ENCODE measurements around the gene PLCB1.
"Not testable (repeated sequence)": the region's sequence is repeated elsewhere in the genome, so short reads cannot be mapped to it uniquely, and the experiment has no call there.

The PLCB1 gene

DNA sequence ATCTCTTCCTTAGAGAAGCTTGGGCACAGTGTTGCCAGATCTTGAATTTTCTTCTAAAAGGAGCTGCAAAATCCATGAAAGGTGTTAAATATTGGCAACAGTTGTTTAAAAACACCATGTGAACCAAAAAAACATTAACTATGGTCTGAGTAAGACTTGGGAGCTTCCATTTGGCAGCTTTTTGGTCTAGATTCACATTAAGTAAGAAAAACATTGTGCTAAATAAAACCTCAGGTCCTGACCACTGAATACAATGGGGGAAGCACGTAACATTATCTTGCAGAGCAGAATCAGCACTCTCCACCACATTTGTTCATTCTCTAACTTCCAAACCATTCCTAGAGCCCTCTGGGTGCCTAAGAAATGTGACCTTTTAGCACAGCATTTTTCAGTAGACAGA lies 499.2 kb downstream of the PLCB1 start:
- no peak for FAIRE-seq

- FAIRE-seq = no peak
These were observed 501.3 kb downstream of the PLCB1 start for GRCh38 chr20:8633366-8633765.

- no peak for FAIRE-seq
These were observed 503.0 kb downstream of the PLCB1 start for GRCh38 chr20:8635048-8635572.

DNA sequence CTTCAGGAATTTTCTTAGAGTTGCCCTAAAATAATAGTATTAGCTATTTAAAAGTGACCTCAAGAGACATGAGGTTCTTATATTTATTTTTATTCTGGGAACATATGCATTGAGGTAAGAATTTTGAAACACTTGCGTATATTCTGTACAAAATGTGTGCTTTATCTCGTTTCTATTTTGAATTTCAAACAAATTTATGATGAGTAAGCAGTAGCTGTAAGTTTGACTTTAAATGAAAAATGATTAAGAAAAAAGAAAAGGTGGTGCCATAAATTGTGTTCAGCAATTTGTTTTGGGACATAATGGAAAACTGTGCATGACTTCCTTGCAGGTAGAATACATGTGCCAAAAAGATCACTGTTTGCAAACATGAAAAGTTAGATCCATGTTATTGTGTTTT lies 503.8 kb downstream of the PLCB1 start:
- FAIRE-seq = no peak

DNA sequence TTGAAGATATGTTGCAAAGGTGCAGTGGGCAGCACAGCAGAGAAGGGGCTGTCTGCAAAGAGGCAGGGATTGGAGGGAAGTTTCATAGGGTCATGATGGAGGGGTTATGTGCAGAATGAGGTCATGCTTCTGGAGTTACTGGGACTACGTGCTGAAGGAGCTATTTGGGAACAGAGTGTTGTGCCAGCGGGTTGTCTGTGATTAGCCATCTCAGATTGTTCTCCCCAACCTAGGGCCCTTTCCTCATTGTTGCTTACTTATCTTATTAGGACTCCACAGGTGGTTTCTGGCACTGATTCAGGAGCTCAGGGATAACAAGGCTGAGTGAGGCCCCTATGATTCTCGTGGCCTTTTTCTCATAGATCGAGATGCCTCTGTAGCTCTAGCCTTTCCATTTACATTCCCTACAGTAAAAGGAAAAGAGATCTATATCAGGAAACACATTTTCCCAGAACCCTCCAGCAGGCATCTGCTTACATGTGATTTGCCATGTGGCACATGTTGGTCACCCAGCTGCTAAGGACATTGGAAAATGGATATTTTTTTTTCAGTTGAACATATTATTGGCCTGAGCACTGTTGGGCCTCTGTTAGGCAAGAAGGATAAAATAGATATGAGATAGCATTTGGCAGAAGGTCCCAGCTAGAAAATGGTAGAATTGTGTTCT lies 507.2 kb downstream of the PLCB1 start:
- no peak for FAIRE-seq

- FAIRE-seq = no peak
These were observed 508.4 kb downstream of the PLCB1 start for GRCh38 chr20:8640461-8640860.

GRCh38 chr20:8642247-8642646 lies 510.2 kb downstream of the PLCB1 start:
- FAIRE-seq = no peak

- not testable (repeated sequence) for FAIRE-seq
These were observed 512.4 kb downstream of the PLCB1 start for GRCh38 chr20:8644468-8644867.

GRCh38 chr20:8645326-8645725 lies 513.3 kb downstream of the PLCB1 start:
- no peak for FAIRE-seq

- FAIRE-seq = no peak
These were observed 514.0 kb downstream of the PLCB1 start for GRCh38 chr20:8646033-8646441.

- FAIRE-seq = no peak
These were observed 514.6 kb downstream of the PLCB1 start for GRCh38 chr20:8646716-8647115.

DNA sequence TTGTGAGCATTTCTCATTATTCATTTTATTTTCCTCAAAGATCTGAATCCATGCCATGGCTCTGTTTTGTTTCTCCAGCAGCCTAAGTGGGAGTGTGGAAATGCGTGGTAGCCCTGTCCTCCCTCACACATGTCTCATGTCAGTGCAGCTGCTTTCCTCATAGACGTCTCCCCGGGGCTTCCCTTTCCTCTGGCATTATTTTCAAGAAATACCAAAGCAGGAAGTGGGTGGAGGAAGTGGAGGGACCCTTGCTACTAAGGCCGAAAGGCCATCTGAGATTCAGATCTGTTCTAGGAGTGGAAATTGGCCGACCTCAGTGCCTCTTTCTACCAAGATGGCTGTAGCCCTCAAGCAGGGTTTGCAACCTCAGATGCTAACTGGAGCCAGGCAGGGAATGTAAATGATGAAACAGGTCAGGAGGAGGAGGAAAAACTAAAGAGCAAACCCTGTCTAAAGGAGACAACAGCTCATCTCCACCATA lies 515.9 kb downstream of the PLCB1 start:
- FAIRE-seq = no peak

- no peak for FAIRE-seq
These were observed 516.4 kb downstream of the PLCB1 start for GRCh38 chr20:8648466-8648865.

DNA sequence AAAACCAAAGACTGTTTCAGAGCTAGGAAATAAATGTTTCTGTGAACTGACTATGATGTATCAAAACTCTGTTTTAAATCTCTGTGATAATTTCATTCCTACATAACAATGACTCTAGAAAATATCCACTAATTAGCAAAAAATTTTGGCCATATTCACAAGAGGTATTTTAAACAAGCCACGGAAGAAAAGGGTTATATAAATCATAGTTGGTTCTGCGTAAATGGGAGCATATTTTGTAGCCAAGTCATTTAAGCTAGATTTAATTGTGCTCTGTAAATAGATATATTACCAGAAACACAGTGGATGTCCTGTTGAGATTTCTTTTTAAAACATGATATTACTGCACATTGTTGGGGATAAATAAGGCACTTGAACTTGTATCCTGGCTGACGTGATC lies 520.3 kb downstream of the PLCB1 start:
- no peak for FAIRE-seq

GRCh38 chr20:8654486-8654885 lies 522.4 kb downstream of the PLCB1 start:
- no peak for FAIRE-seq

DNA sequence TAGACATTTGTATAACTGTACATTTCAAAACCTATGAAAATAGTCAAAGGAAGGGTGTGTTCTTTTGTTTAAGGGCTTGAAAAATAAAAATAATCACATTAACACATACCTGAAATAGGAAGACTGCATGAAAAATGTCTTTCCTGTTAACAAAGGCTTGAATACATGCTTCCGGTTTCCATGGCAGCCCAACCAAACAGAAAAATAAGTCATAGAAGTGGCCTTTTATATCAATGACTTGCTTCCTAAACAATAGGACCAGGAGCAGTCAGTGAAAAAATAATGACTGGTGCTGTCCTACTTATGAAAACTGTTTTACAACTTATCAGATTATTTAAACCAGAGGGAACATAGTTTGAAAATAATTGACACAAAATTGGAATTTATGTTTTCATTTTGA lies 524.3 kb downstream of the PLCB1 start:
- no peak for FAIRE-seq

DNA sequence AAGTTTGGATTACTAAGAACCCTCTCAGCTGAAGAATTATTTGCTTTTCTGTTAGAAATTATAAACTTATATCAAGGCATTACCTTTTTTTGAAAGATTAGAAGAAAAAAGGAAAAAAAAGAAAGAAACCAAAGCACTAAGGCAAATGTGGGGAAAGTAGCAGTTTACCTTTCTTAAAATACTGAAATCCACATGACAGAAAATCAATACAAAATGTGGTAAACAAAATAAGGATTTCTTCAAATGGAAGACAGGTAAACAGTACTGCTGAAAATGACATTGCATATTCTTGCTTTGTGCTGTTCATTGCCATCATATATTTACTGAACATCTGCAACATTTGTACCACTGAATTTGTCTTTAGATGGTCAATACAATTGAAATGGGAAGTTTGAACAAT lies 525.6 kb downstream of the PLCB1 start:
- no peak for FAIRE-seq

DNA sequence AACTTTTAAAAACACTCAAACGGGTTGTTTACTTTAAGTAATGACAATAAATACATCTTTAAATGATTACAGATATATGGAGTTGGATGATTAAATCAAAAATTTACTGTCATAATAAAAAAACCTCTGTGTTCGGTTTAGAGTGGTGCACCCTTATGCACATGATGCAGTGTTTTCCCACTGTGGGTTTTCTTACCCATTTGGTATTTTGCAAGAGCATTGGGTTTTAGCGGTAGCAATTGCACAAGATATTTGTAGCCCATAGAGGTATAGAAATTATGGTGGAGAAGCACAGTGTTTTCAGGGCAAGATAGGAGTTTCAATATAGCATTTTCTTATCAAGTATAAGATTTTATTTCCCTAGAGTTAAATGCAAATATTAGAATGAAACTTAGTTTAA lies 526.0 kb downstream of the PLCB1 start:
- no peak for FAIRE-seq

DNA sequence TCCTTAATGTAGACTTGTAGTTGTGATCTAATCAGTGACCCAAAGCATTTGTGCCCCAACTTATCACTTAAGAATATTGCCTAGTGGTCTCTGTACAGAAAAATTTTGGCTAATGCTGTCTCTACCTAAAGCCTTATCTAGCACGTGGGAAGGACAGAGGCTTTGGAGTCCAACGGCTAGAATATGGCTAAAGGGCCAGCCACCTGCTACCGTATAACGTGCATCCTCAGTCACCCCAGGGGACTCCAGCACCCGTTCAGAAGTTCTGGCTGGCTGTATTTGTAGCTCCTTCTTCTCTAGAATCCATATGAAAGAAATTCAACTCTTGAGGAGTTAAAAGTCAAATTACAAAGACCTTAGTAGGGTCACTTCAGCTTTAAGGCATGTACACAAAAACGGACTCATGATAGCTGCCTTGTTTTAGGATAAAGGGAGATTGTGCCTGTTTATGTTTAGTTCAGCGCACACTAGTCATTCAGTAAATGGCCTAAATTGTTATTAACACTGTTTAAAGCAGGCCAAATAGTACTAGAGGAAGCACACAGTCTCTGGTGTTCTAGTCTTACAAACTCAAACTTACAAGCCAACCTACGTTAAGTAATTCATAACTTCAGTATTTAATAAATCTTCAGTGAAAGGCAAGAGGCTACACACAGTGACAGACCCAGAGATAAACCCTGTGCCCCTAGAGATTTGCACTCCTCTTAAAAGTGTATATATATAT lies 529.3 kb downstream of the PLCB1 start:
- no peak for FAIRE-seq

- FAIRE-seq = no peak
These were observed 530.4 kb downstream of the PLCB1 start for GRCh38 chr20:8662433-8662954.

DNA sequence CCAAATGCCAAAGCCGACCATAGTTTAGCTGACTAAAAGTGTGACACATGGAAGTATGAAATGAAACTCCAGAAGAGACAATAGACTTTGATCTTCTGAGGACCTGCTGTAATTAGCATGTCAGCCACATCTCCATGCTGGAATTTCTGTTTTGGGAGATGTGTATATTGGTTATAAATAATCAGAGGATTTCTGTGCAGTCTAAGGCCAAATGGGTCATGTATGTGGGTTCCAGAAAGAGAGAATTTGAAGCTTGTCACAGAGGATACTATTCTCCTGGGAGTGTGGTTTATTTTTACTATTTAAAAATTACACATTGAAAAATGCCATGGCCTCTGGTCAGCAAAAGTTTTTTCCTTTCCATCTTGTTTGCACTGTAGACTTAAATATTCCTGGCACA lies 531.4 kb downstream of the PLCB1 start:
- FAIRE-seq = no peak

GRCh38 chr20:8664778-8665177 lies 532.7 kb downstream of the PLCB1 start:
- no peak for FAIRE-seq

- FAIRE-seq = no peak
These were observed 535.2 kb downstream of the PLCB1 start for GRCh38 chr20:8667306-8667705.
